CD14-positive monocyte (primary cell): ENCODE results near the gene SPATA22. TPM values are rescaled to one million over a fixed set of nuclear protein-coding genes. Genes with fewer than 3 reads are reported as not detected.

Experiments
- DNase-seq, 3 donors: peaks; one replicate each; pipeline ENCODE4 v3.0.0-alpha.2; 2011 to 2022
- H2AFZ ChIP-seq: 2 replicates; pipeline ENCODE4 v1.6.0; 2012; ENCODE audit warnings: mild to moderate bottlenecking, low read depth, low read length, inconsistent platforms; ENCODE audit not compliant: insufficient read depth, poor library complexity, severe bottlenecking
- H3K27ac ChIP-seq, 2 donors: 1 replicate in 1 of 2; 2 replicates in 1 of 2; pipeline ENCODE4 v1.5.1; 2012 to 2013; ENCODE audit warnings: low read length in 2 of 2, control low read depth in 1 of 2, inconsistent platforms in 1 of 2, low read depth in 1 of 2, mild to moderate bottlenecking in 1 of 2
- H3K27me3 ChIP-seq, 2 donors: one replicate each; pipeline versions ENCODE4 v1.6.0 to v1.6.1; 2011 to 2013; ENCODE audit warnings: low read length in 2 of 2; ENCODE audit not compliant: control insufficient read depth in 2 of 2, insufficient read depth in 2 of 2
- H3K36me3 ChIP-seq, 2 donors: replicated peaks in 1 of 2; 1 replicate in 1 of 2; 2 replicates in 1 of 2; pipeline versions ENCODE4 v1.5.1 to v1.6.1; 2012 to 2013; ENCODE audit warnings: low read length in 2 of 2, control low read depth in 1 of 2, inconsistent platforms in 1 of 2, mild to moderate bottlenecking in 1 of 2; ENCODE audit not compliant: insufficient read depth in 2 of 2, control insufficient read depth in 1 of 2
- H3K4me1 ChIP-seq, 2 donors: 1 replicate in 1 of 2; 2 replicates in 1 of 2; pipeline versions ENCODE4 v1.5.1 to v1.6.1; 2012 to 2013; ENCODE audit warnings: low read length in 2 of 2, control low read depth in 1 of 2, inconsistent platforms in 1 of 2, mild to moderate bottlenecking in 1 of 2, moderate library complexity in 1 of 2; ENCODE audit not compliant: insufficient read depth in 2 of 2, control insufficient read depth in 1 of 2
- H3K4me2 ChIP-seq: replicated peaks from 2 replicates; pipeline ENCODE3; 2012; ENCODE audit warnings: low read length, moderate library complexity, mild to moderate bottlenecking; ENCODE audit not compliant: poor library complexity, severe bottlenecking; ENCODE audit errors: extremely low read depth
- H3K4me3 ChIP-seq, 3 experiments: fragments of 200-600 bp in 1 of 3; sonication (generic) in 1 of 3; replicated peaks in 1 of 3; 1 replicate in 2 of 3; 2 replicates in 1 of 3; pipeline ENCODE4 v1.5.1; 2011 to 2013; ENCODE audit warnings: low read length in 3 of 3, mild to moderate bottlenecking in 3 of 3, control low read depth in 2 of 3, low read depth in 2 of 3, inconsistent platforms in 1 of 3, moderate library complexity in 1 of 3
- H3K79me2 ChIP-seq: 2 replicates; pipeline ENCODE4 v1.6.0; 2012; ENCODE audit warnings: mild to moderate bottlenecking, control low read depth, inconsistent platforms, low read length, moderate library complexity; ENCODE audit not compliant: insufficient read depth
- H3K9ac ChIP-seq: 2 replicates; pipeline ENCODE4 v1.6.0; 2017; ENCODE audit warnings: low read length, mild to moderate bottlenecking; ENCODE audit not compliant: insufficient read depth, poor library complexity, severe bottlenecking
- H3K9me3 ChIP-seq, 2 donors: replicated peaks in 1 of 2; 1 replicate in 1 of 2; 2 replicates in 1 of 2; pipeline versions ENCODE4 v1.5.1 to v1.6.1; 2012 to 2013; ENCODE audit warnings: low read length in 2 of 2, control low read depth in 1 of 2; ENCODE audit not compliant: control insufficient read depth in 1 of 2, insufficient read depth in 1 of 2
- H4K20me1 ChIP-seq: 2 replicates; pipeline ENCODE4 v1.6.0; 2012; ENCODE audit warnings: mild to moderate bottlenecking, low read length, control low read depth, moderate library complexity; ENCODE audit not compliant: insufficient read depth
- H3K27ac Mint-ChIP-seq, 7 donors: one replicate each; pipeline ENCODE4 v1.8.0; 2020; ENCODE audit warnings: mild to moderate bottlenecking in 7 of 7, mixed read lengths in 7 of 7, moderate library complexity in 6 of 7, inconsistent platforms in 2 of 7
- H3K27me3 Mint-ChIP-seq, 3 donors: one replicate each; pipeline ENCODE4 v1.8.0; 2021 to 2022; ENCODE audit warnings: low read depth in 3 of 3, mild to moderate bottlenecking in 3 of 3, mixed read lengths in 3 of 3, moderate library complexity in 3 of 3, inconsistent platforms in 1 of 3
- H3K36me3 Mint-ChIP-seq, 2 donors: one replicate each; pipeline ENCODE4 v1.8.0; 2020; ENCODE audit warnings: mixed read lengths in 2 of 2, inconsistent platforms in 1 of 2, mild to moderate bottlenecking in 1 of 2
- H3K4me1 Mint-ChIP-seq: one replicate; pipeline ENCODE4 v1.8.0; 2020; ENCODE audit warnings: mild to moderate bottlenecking, mixed read lengths
- H3K4me3 Mint-ChIP-seq, 2 donors: one replicate each; pipeline ENCODE4 v1.8.0; 2020; ENCODE audit warnings: mild to moderate bottlenecking in 2 of 2, mixed read lengths in 2 of 2, moderate library complexity in 1 of 2
- H3K9me3 Mint-ChIP-seq, 7 donors: one replicate each; pipeline ENCODE4 v1.8.0; 2020 to 2022; ENCODE audit warnings: mixed read lengths in 7 of 7, mild to moderate bottlenecking in 6 of 7, moderate library complexity in 6 of 7, inconsistent platforms in 2 of 7
- CTCF ChIP-seq: fragments of 200-600 bp; IDR thresholded peaks from one replicate; pipeline ENCODE4 v1.8.0; 2022; ENCODE audit warnings: antibody characterized with exemption, mild to moderate bottlenecking
- WGBS: methylation state at CpG from one replicate; pipeline ENCODE4 v1.1.5; 2013; ENCODE audit warnings: missing lambda C conversion rate; ENCODE audit not compliant: insufficient coverage; 5-methylcytosine and 5-hydroxymethylcytosine counted together
- intact Hi-C, 2 donors: fragments of 100-400 bp; cut with micrococcal nuclease; formaldehyde crosslinking; loops; one replicate each; pipeline versions ENCODE4 v1.15.0 to v1.15.1; 2023
- polyA plus RNA-seq, 3 donors: library from polyadenylated mRNA; depleted of rRNA in 1 of 3; unstranded in 2 of 3; stranded (reverse) in 1 of 3; fragments of 300-500 nt in 2 of 3; fragments of >200 nt in 1 of 3; fragmentation: Illumina TruSeq in 2 of 3; gene quantifications; 1 replicate in 2 of 3; 2 replicates in 1 of 3; pipeline ENCODE4 v1.2.3, GENCODE V29; 2012 to 2021

SPATA22 gene
- polyA plus RNA-seq, 3 donors = 0.13 TPM; not detected in 2

- Histone ChIP-seq H3K4me1 (no peaks in the 10 kb centered on the region), H3K9ac (no peak overlapping the region), H3K27ac (no peak overlapping the region), H4K20me1 (no peaks in the 10 kb centered on the region), H3K9me3 (no peaks in the 10 kb centered on the region), H2AFZ (no peak overlapping the region), H3K4me3 (no peak overlapping the region), H3K36me3 (no peaks in the 10 kb centered on the region), H3K79me2 (no peaks in the 10 kb centered on the region), H3K4me2 (no peak overlapping the region), H3K27me3 (no peaks in the 10 kb centered on the region)
- H3K27me3 Mint-ChIP-seq = peaks cover 3 to 9% (median 5%) of the 10 kb centered on the region in 3 donors
- peaks cover 0 to 14% (median 7%) of the 10 kb centered on the region in 7 donors for H3K9me3 Mint-ChIP-seq
- H3K4me3 Mint-ChIP-seq = no peak overlapping the region
- H3K4me1 Mint-ChIP-seq = no peaks in the 10 kb centered on the region
- WGBS = 72% methylated on average over 2 of the region's 5 CpGs
- H3K36me3 Mint-ChIP-seq = no peaks in the 10 kb centered on the region
- TF ChIP-seq CTCF = no peak
- no peak for DNase-seq
- intact Hi-C loops = no loop called here
- no peak overlapping the region for H3K27ac Mint-ChIP-seq
Observed at GRCh38 chr17:3501344-3501743, 29.7 kb upstream of the SPATA22 start.

- Mint-ChIP-seq H3K4me3 (no peak overlapping the region), H3K9me3 (peaks cover 0 to 12% (median 9%) of the 10 kb centered on the region in 7 donors), H3K36me3 (no peaks in the 10 kb centered on the region), H3K27me3 (peaks cover 0 to 5% (median 5%) of the 10 kb centered on the region in 3 donors), H3K4me1 (no peaks in the 10 kb centered on the region), H3K27ac (no peak overlapping the region)
- TF ChIP-seq CTCF = no peak
- Histone ChIP-seq H3K27ac (no peak overlapping the region), H3K27me3 (no peaks in the 10 kb centered on the region), H3K79me2 (no peaks in the 10 kb centered on the region), H4K20me1 (no peaks in the 10 kb centered on the region), H3K36me3 (no peaks in the 10 kb centered on the region), H2AFZ (no peak overlapping the region), H3K4me3 (no peak overlapping the region), H3K4me1 (no peaks in the 10 kb centered on the region), H3K9me3 (no peaks in the 10 kb centered on the region), H3K9ac (no peak overlapping the region), H3K4me2 (no peak overlapping the region)
- intact Hi-C loops = no loop called here
- no CpG with 5 or more reads among the region's 7 CpGs for WGBS
- DNase-seq = no peak
Observed at GRCh38 chr17:3497101-3497500, 25.5 kb upstream of the SPATA22 start.
